ENCODE data around the gene MRPL47.

Gene MRPL47

GRCh38 chr3:179589143-179589542 is 15.3 kb downstream of the MRPL47 start:
- DNase-seq = no peak

DNA sequence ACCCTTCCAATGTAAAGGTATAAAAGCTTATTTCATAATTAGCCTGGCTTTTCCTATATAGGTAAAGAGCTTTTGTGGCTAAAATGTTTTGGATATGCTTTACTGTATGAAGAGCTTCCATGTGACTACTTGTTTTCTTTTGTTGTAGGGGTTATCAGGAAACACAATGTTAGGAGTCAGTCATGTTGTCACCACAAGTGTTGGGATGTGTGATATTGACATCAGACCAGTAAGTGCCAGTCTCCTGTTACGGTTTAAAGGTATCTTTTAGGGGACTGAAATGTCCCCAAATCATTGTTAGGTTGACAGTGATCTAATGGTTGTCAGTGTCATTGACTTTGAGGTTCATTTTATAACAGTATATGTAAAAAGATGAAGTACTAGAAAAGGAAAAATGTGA is 23.4 kb downstream of the MRPL47 start:
- no peak for DNase-seq

GRCh38 chr3:179565496-179565895 is 38.9 kb downstream of the MRPL47 start:
- no peak for DNase-seq

- DNase-seq = peak; percentile 59
These were observed 41.1 kb downstream of the MRPL47 start for GRCh38 chr3:179563271-179563783.

GRCh38 chr3:179562591-179563270 is 41.7 kb downstream of the MRPL47 start, which contains the start of gene ACTL6A:
ACTL6A (plus strand) TSS chr3:179562926; CDS start chr3:179563093, 167 bp downstream.
- DNase-seq = peak; percentile 98

GRCh38 chr3:179560791-179561190 is 43.6 kb downstream of the MRPL47 start:
- no peak for DNase-seq

- DNase-seq = peak; percentile 48
These were observed 45.6 kb downstream of the MRPL47 start for GRCh38 chr3:179558742-179559364.

GRCh38 chr3:179551349-179552105 is 52.9 kb downstream of the MRPL47 start:
- DNase-seq = no peak

- DNase-seq = no peak
These were observed 57.6 kb downstream of the MRPL47 start for GRCh38 chr3:179546814-179547241.

GRCh38 chr3:179544981-179545645 is 59.3 kb downstream of the MRPL47 start:
- no peak for DNase-seq

- no peak for DNase-seq
These were observed 62.1 kb downstream of the MRPL47 start for GRCh38 chr3:179542375-179542774.

- DNase-seq = no peak
These were observed 62.8 kb downstream of the MRPL47 start for GRCh38 chr3:179541596-179541995.

DNA sequence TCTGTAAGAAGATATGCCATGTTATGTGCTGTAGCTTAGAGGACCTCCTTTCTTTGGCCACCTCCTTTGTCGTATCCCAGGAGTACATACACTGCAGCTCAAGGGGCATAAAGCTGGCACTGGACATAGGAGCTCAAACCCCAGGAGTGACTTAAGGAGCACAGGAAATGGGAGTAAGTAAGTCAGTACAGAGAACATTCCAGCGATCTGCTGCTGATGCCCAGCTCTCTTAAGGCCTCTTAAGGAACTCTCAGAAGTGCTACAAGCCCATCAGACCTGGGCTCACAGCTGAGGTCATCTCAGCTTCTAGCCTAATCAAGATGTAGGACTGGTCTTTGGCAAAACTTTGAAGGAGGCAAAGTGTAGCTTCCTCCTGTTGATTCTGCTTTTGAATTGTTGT is 63.3 kb downstream of the MRPL47 start:
- no peak for DNase-seq

Data from CD4-positive, alpha-beta T cell treated with Interleukin-15 for 1 hour (primary cell).